WI38 (cell line): ENCODE measurements around the gene MYL9.

Experiments
- H3K4me3 ChIP-seq: 2 replicates; pipeline ENCODE4 v1.5.1; 2011; ENCODE audit warnings: low read depth, mild to moderate bottlenecking, control low read depth, low read length
- CTCF ChIP-seq: IDR thresholded peaks from 2 replicates; pipeline ENCODE4 v1.5.1; 2012; ENCODE audit warnings: low read depth, mild to moderate bottlenecking, control low read depth, low read length

MYL9 gene

GRCh38 chr20:36578356-36579041, 37.2 kb downstream of the MYL9 start:
- H3K4me3 ChIP-seq = no peak overlapping the region
- TF ChIP-seq CTCF = no peak

- H3K4me3 ChIP-seq = no peak overlapping the region
- TF ChIP-seq CTCF = no peak
Observed at GRCh38 chr20:36579996-36580545, 38.8 kb downstream of the MYL9 start.

GRCh38 chr20:36582322-36582721, 41.0 kb downstream of the MYL9 start:
- no peak for TF ChIP-seq CTCF
- no peak overlapping the region for H3K4me3 ChIP-seq

- TF ChIP-seq CTCF = no peak
- no peak overlapping the region for H3K4me3 ChIP-seq
Observed at GRCh38 chr20:36582821-36583220, 41.5 kb downstream of the MYL9 start.

GRCh38 chr20:36584018-36584481, 42.7 kb downstream of the MYL9 start:
- no peak for TF ChIP-seq CTCF
- no peak overlapping the region for H3K4me3 ChIP-seq

- H3K4me3 ChIP-seq = no peak overlapping the region
- TF ChIP-seq CTCF = no peak
Observed at GRCh38 chr20:36585410-36586125, 44.2 kb downstream of the MYL9 start.
